ENCODE measurements around the gene EFNA5.

Gene EFNA5

GRCh38 chr5:107639990-107640389 is 30.7 kb downstream of the EFNA5 start:
- no peaks in the 10 kb centered on the region for H3K9me3 ChIP-seq (ENCODE audit: insufficient read depth, low read depth, low read length)
- no peaks in the 10 kb centered on the region for H3K27me3 ChIP-seq (ENCODE audit: insufficient read depth, low read length)
- peaks cover 10% of the 10 kb centered on the region for H3K4me1 ChIP-seq (ENCODE audit: insufficient read depth, low read length)
- no peak overlapping the region for H3K4me3 ChIP-seq (ENCODE audit: low read length)
- no peak overlapping the region for H3K9ac ChIP-seq (ENCODE audit: low read depth, low read length)
- H3K27ac ChIP-seq (ENCODE audit: low read depth, low read length), result no peak overlapping the region
- no peaks in the 10 kb centered on the region for H3K36me3 ChIP-seq (ENCODE audit: insufficient read depth, low read length)
- 97% methylated on average over 3 of the region's 3 CpGs for WGBS

GRCh38 chr5:107636555-107636954 is 34.2 kb downstream of the EFNA5 start:
- Histone ChIP-seq H3K27ac (ENCODE audit: low read depth, low read length) (no peak overlapping the region), H3K36me3 (ENCODE audit: insufficient read depth, low read length) (no peaks in the 10 kb centered on the region), H3K27me3 (ENCODE audit: insufficient read depth, low read length) (no peaks in the 10 kb centered on the region), H3K4me1 (ENCODE audit: insufficient read depth, low read length) (peaks cover 33% of the 10 kb centered on the region), H3K9ac (ENCODE audit: low read depth, low read length) (no peak overlapping the region), H3K4me3 (ENCODE audit: low read length) (no peak overlapping the region), H3K9me3 (ENCODE audit: insufficient read depth, low read depth, low read length) (no peaks in the 10 kb centered on the region)
- 91% methylated on average over 2 of the region's 3 CpGs for WGBS

DNA sequence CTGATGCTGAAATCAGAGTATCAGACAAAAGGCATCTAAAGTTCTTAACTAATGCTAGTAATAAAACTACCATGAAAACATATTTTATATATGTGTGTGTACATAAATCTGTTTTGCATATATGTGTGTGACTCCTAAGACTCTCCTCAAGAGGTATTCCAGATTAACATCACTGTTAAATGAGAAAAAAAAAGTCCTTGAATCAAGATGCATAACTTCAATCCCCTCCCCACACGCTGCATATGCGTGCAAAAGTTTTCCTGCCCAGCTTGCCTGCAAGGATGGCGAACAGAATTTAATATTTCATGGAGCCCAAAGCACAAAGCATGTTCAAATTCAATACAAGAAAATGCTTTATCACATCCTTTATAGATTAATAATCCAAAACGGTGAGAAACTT is 34.7 kb downstream of the EFNA5 start:
- no peak overlapping the region for H3K9ac ChIP-seq (ENCODE audit: low read depth, low read length)
- WGBS, result 90% methylated on average over 4 of the region's 4 CpGs

DNA sequence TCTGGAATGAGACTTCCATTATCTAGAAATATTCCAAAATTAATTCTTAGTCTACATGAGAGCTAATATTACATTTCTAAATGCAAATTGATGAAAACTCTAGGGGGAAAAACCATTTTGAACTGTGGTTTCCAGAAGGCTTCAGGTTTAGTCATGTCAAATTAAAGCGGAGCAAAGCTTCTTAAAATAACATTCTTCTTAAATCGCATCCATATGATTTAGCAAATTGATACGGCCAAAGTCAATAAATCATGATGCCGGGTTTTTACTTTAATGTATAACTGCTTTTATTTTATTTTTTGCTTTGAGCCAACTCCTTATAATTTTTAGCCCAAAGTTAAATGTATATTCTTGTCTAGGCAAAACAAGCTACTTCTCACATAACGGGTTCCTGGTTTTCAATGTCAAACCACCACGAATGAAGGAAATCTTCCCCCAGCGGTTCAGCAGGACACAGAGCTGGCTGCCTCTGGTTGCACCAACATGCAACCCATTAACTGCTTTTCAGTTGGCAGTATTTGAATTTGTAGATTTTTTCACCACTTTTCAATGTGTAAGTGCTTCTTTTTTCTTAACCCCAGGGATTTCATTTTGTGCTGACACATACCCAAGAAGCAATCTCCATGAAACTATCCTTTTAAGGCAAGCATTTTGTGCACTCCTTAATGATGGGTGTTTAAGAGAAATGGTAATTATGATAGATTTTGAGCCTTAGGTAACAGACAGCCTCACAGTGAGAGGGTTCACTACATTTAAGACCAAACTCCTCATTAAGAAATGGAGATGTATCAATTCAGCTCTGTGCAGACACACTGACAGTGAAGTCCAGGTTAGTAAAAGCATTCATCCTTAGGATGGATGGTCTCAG is 35.5 kb downstream of the EFNA5 start:
- H3K9ac ChIP-seq (ENCODE audit: low read depth, low read length), result no peak overlapping the region
- H3K27me3 ChIP-seq (ENCODE audit: insufficient read depth, low read length), result no peaks in the 10 kb centered on the region
- no peak overlapping the region for H3K4me3 ChIP-seq (ENCODE audit: low read length)
- H3K4me1 ChIP-seq (ENCODE audit: insufficient read depth, low read length), result peaks cover 33% of the 10 kb centered on the region
- no peaks in the 10 kb centered on the region for H3K36me3 ChIP-seq (ENCODE audit: insufficient read depth, low read length)
- no peaks in the 10 kb centered on the region for H3K9me3 ChIP-seq (ENCODE audit: insufficient read depth, low read depth, low read length)
- no peak overlapping the region; the same call in 1 of the 2 replicates for H3K27ac ChIP-seq (ENCODE audit: low read depth, low read length)
- WGBS, result 73% methylated on average over 6 of the region's 7 CpGs

More for the DNA sequence above, 34.7 kb downstream of the EFNA5 start:
- Histone ChIP-seq H3K27ac (ENCODE audit: low read depth, low read length) (no peak overlapping the region), H3K4me3 (ENCODE audit: low read length) (no peak overlapping the region), H3K9me3 (ENCODE audit: insufficient read depth, low read depth, low read length) (no peaks in the 10 kb centered on the region), H3K27me3 (ENCODE audit: insufficient read depth, low read length) (no peaks in the 10 kb centered on the region), H3K4me1 (ENCODE audit: insufficient read depth, low read length) (peaks cover 33% of the 10 kb centered on the region), H3K36me3 (ENCODE audit: insufficient read depth, low read length) (no peaks in the 10 kb centered on the region)

DNA sequence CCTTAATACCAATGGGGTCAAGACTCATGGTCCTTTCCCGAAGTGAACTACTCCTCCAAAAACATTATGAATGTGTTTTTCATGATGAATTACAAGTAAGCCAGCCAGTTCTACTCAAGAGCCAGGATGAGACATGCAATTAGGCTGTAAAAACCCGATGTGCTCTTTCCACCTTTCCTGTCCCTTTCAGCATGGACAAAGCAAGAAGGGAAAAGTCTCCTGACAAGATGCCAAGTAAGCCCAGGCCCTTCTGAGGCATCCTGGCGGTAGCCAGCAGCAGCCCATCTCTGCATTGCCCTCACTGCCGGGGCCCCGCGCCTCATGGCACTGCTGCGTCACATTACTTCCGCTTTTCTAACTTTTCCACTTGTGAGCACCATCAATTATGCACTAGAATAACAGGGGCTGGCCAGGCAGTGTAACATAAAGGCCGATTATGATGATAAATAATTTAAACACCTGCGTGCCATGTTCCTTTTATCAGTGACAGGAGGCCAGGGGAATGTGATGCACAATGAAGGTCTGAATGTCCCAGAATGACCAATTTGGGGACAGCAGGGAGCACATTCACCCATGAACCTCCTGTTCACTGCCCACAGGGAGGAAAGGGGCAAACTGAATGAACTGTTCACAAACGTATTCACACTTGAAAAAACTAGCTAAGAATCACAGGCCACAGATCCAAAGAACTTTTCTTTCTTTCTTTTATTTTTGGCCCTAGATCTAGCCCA is 37.4 kb downstream of the EFNA5 start:
- no peaks in the 10 kb centered on the region for H3K9me3 ChIP-seq (ENCODE audit: insufficient read depth, low read depth, low read length)
- no peak overlapping the region for H3K4me3 ChIP-seq (ENCODE audit: low read length)
- no peaks in the 10 kb centered on the region for H3K36me3 ChIP-seq (ENCODE audit: insufficient read depth, low read length)
- no peaks in the 10 kb centered on the region for H3K27me3 ChIP-seq (ENCODE audit: insufficient read depth, low read length)
- WGBS, result 91% methylated on average over 11 of the region's 11 CpGs
- no peak overlapping the region for H3K27ac ChIP-seq (ENCODE audit: low read depth, low read length)
- peaks cover 33% of the 10 kb centered on the region for H3K4me1 ChIP-seq (ENCODE audit: insufficient read depth, low read length)
- no peak overlapping the region for H3K9ac ChIP-seq (ENCODE audit: low read depth, low read length)

- Histone ChIP-seq H3K9me3 (ENCODE audit: insufficient read depth, low read depth, low read length) (no peaks in the 10 kb centered on the region), H3K36me3 (ENCODE audit: insufficient read depth, low read length) (no peaks in the 10 kb centered on the region), H3K27me3 (ENCODE audit: insufficient read depth, low read length) (no peaks in the 10 kb centered on the region), H3K9ac (ENCODE audit: low read depth, low read length) (no peak overlapping the region), H3K4me3 (ENCODE audit: low read length) (no peak overlapping the region), H3K4me1 (ENCODE audit: insufficient read depth, low read length) (peaks cover 35% of the 10 kb centered on the region), H3K27ac (ENCODE audit: low read depth, low read length) (no peak overlapping the region)
- 87% methylated on average over 4 of the region's 4 CpGs for WGBS
Measured at GRCh38 chr5:107631805-107632362, 38.9 kb downstream of the EFNA5 start.

DNA sequence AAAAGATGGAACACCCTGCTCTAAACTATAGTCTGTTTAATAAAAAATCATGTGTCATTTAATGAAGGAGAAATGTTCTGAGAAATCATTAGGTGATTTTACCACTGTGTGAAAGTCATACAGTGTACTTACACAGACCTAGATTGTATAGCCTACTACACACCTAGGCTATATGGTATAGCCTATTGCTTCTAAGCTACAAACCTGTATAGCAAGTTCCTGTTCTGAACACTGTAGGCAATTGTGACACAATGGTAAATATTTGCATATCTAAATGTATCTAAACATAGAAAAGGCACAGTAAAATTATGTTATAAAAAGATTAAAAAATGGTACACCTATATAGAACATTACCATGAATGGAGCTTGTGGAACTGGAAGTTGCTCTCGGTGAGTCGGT is 40.6 kb downstream of the EFNA5 start:
- WGBS, result 100% methylated on average over 2 of the region's 2 CpGs
- Histone ChIP-seq H3K27ac (ENCODE audit: low read depth, low read length) (no peak overlapping the region), H3K36me3 (ENCODE audit: insufficient read depth, low read length) (no peaks in the 10 kb centered on the region)

DNA sequence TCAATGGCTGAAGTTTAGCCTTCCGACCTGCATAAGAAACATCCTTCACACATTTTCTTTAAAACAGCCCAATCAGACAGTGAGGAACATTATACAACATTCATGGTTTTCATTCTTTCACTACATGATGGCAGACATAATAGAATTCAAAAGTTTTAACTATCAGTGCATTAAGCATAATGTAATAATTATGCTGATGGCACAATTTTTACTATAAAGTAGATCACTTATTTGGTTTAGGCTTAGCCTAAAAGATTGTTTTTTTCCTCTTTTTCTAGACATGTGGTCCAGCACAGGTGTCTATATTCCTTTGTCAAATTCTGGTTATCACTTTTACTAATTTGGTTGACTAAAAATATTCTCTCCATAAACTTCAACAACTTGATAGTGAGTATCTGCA is 46.5 kb downstream of the EFNA5 start:
- WGBS, result 91% methylated on average over 1 of the region's 1 CpG
- Histone ChIP-seq H3K4me3 (ENCODE audit: low read length) (no peak overlapping the region), H3K27me3 (ENCODE audit: insufficient read depth, low read length) (no peaks in the 10 kb centered on the region), H3K36me3 (ENCODE audit: insufficient read depth, low read length) (no peaks in the 10 kb centered on the region), H3K27ac (ENCODE audit: low read depth, low read length) (no peak overlapping the region), H3K9ac (ENCODE audit: low read depth, low read length) (no peak overlapping the region), H3K9me3 (ENCODE audit: insufficient read depth, low read depth, low read length) (no peaks in the 10 kb centered on the region), H3K4me1 (ENCODE audit: insufficient read depth, low read length) (peaks cover 14% of the 10 kb centered on the region)

More for the DNA sequence above, 40.6 kb downstream of the EFNA5 start:
- no peak overlapping the region for H3K9ac ChIP-seq (ENCODE audit: low read depth, low read length)
- H3K27me3 ChIP-seq (ENCODE audit: insufficient read depth, low read length), result no peaks in the 10 kb centered on the region
- H3K4me3 ChIP-seq (ENCODE audit: low read length), result no peak overlapping the region
- H3K4me1 ChIP-seq (ENCODE audit: insufficient read depth, low read length), result peaks cover 32% of the 10 kb centered on the region
- H3K9me3 ChIP-seq (ENCODE audit: insufficient read depth, low read depth, low read length), result no peaks in the 10 kb centered on the region

GRCh38 chr5:107621089-107621488 is 49.6 kb downstream of the EFNA5 start:
- no peak overlapping the region for H3K4me3 ChIP-seq (ENCODE audit: low read length)
- no peaks in the 10 kb centered on the region for H3K9me3 ChIP-seq (ENCODE audit: insufficient read depth, low read depth, low read length)
- H3K4me1 ChIP-seq (ENCODE audit: insufficient read depth, low read length), result peaks cover 24% of the 10 kb centered on the region
- H3K27ac ChIP-seq (ENCODE audit: low read depth, low read length), result no peak overlapping the region
- H3K36me3 ChIP-seq (ENCODE audit: insufficient read depth, low read length), result no peaks in the 10 kb centered on the region
- no peak overlapping the region for H3K9ac ChIP-seq (ENCODE audit: low read depth, low read length)
- 95% methylated on average over 1 of the region's 1 CpG for WGBS
- H3K27me3 ChIP-seq (ENCODE audit: insufficient read depth, low read length), result no peaks in the 10 kb centered on the region

- Histone ChIP-seq H3K4me3 (ENCODE audit: low read length) (no peak overlapping the region), H3K27me3 (ENCODE audit: insufficient read depth, low read length) (no peaks in the 10 kb centered on the region), H3K9ac (ENCODE audit: low read depth, low read length) (no peak overlapping the region), H3K9me3 (ENCODE audit: insufficient read depth, low read depth, low read length) (no peaks in the 10 kb centered on the region), H3K27ac (ENCODE audit: low read depth, low read length) (no peak overlapping the region), H3K4me1 (ENCODE audit: insufficient read depth, low read length) (peaks cover 33% of the 10 kb centered on the region), H3K36me3 (ENCODE audit: insufficient read depth, low read length) (no peaks in the 10 kb centered on the region)
- WGBS, result 66% methylated on average over 2 of the region's 2 CpGs
Measured at GRCh38 chr5:107619781-107620180, 51.0 kb downstream of the EFNA5 start.

DNA sequence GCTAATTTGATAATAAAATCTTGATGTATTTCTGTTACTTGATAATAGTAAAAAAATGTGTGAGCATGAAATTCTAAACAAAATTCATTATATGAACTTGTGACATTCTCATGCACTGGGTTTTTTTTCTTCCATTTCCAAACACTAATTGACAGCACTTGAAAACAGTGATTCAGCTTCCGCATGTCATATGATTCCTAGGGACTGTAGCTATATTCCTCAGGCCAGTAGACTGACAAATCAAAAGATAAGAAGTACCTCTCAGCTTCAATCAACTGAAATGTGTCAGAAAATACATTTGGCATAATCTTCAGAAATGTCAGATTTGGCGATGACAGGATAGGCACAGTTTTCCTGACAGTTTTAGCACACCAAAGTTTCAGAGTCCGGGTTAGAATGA is 52.5 kb downstream of the EFNA5 start:
- no peaks in the 10 kb centered on the region for H3K36me3 ChIP-seq (ENCODE audit: insufficient read depth, low read length)
- peaks cover 33% of the 10 kb centered on the region for H3K4me1 ChIP-seq (ENCODE audit: insufficient read depth, low read length)
- no peak overlapping the region for H3K9ac ChIP-seq (ENCODE audit: low read depth, low read length)
- no peaks in the 10 kb centered on the region for H3K9me3 ChIP-seq (ENCODE audit: insufficient read depth, low read depth, low read length)
- H3K27ac ChIP-seq (ENCODE audit: low read depth, low read length), result no peak overlapping the region
- H3K27me3 ChIP-seq (ENCODE audit: insufficient read depth, low read length), result no peaks in the 10 kb centered on the region
- no peak overlapping the region for H3K4me3 ChIP-seq (ENCODE audit: low read length)
- WGBS, result 90% methylated on average over 3 of the region's 3 CpGs
